Measurements from ENCODE around the gene SERPINA5. TPM values are rescaled to one million over a fixed set of nuclear protein-coding genes. Genes with fewer than 3 reads are reported as not detected.

SERPINA5 gene
- total RNA-seq, 2 donors from 2014 or later = 4.4 to 6.8 TPM

DNA sequence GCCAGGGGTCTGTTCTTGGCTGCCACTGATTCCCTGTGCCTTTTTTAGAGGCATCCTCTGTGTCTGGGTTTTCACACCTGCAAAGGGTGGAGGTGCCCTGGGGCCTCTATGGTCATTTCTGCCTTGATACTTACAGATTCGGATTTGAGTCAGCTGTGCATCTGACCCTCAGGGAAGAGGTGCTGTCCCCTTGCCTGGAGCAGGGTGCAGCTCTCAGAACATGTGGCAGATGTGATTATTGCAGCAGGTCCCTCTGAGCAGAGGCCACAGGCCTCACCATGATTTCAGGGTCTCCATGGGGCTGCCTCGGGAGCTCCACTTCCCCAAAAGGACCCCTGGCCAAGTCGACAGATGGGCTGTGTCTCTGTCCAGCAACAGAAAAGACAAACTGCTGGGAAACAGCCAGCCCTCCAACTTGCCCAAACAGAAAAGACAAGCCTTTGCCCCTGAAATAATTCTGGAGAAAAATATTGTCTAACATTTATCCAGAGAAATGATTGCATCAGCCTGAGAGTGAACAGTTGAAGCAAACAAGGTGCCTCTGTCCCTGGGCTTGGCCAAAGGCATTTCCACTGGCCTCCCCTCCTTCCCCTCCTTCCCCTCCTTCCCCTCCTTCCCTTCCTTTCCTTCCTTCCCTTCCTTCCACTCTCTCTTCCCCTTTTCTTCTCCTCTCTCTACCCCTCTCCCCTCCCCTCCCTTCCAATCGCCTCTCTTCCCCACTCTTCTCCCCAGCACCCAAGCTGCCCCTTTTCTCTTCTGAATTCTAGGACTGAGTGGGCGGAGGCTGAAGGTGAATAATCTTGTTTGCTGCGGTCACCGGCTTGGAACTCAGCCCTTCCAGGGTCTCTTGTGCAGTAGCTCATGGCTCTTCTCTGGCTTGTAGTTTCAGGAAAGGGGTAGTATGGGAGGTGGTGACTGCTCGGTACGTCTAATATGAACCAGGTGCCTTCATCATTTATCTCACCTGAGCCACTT lies 31.6 kb downstream of the SERPINA5 start:
- H3K9me3 ChIP-seq = no peaks in the 10 kb centered on the region
- no peak overlapping the region for H3K4me3 ChIP-seq
- TF ChIP-seq, protein P1, sequence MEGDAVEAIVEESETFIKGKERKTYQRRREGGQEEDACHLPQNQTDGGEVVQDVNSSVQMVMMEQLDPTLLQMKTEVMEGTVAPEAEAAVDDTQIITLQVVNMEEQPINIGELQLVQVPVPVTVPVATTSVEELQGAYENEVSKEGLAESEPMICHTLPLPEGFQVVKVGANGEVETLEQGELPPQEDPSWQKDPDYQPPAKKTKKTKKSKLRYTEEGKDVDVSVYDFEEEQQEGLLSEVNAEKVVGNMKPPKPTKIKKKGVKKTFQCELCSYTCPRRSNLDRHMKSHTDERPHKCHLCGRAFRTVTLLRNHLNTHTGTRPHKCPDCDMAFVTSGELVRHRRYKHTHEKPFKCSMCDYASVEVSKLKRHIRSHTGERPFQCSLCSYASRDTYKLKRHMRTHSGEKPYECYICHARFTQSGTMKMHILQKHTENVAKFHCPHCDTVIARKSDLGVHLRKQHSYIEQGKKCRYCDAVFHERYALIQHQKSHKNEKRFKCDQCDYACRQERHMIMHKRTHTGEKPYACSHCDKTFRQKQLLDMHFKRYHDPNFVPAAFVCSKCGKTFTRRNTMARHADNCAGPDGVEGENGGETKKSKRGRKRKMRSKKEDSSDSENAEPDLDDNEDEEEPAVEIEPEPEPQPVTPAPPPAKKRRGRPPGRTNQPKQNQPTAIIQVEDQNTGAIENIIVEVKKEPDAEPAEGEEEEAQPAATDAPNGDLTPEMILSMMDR (IDR thresholded peaks at IDR 0.05) = no peak
- ATAC-seq (ENCODE audit: insufficient number of reproducible peaks, low FRiP score, low read depth) (no peak), DNase-seq (ENCODE audit: low spot score) (no peak)
- no peak overlapping the region for H3K27ac ChIP-seq
- H3K27me3 ChIP-seq (replicated peaks; ENCODE audit: insufficient read depth) = no peaks in the 10 kb centered on the region
- H3K36me3 ChIP-seq = no peaks in the 10 kb centered on the region
- no peaks in the 10 kb centered on the region for H3K4me1 ChIP-seq (ENCODE audit: control insufficient read depth in 1 of 2, low read depth in 2 of 2)

DNA sequence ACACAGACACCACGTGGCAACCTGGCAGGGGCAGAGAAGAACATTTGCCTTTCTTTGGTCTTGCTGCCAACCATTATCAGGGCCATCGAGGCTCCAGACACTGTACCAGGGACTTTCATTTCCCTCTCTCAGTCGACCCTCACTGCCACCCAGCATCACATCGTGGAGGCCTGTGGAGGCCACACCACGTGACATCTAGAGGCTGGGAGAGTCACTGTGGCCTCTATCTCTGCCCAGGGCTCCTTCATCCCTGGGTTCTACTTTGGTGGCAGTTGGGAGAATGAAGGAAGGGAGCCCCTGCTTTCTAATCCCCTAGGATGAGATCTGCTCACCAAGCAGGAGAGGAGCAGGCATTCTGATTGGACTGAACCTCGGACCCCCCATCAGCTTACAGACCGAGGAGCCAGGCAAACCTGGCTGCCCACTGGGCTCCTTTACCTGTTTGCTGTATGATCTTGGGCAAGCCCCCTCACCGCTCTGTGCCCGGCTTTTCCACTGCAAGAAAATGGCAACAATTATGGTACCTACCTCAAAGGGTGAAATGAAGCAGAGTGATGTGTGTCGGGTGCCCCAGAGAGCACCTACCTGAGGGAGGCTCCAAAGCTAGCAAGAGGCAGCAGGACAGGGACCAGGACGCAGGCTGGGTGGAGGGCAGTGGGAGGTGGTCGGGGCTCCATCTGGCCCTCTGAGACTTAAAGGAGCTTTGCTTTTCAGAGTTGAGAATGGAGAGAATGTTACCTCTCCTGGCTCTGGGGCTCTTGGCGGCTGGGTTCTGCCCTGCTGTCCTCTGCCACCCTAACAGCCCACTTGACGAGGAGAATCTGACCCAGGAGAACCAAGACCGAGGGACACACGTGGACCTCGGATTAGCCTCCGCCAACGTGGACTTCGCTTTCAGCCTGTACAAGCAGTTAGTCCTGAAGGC lies 32.8 kb downstream of the SERPINA5 start:
- Histone ChIP-seq H3K4me3 (no peak overlapping the region), H3K36me3 (no peaks in the 10 kb centered on the region), H3K27ac (no peak overlapping the region), H3K4me1 (ENCODE audit: control insufficient read depth in 1 of 2, low read depth in 2 of 2) (no peaks in the 10 kb centered on the region), H3K27me3 (replicated peaks; ENCODE audit: insufficient read depth) (no peaks in the 10 kb centered on the region), H3K9me3 (peaks cover 10% of the 10 kb centered on the region)
- TF ChIP-seq, protein P1 (IDR thresholded peaks at IDR 0.05) = no peak
- DNase-seq (ENCODE audit: low spot score) (no peak), ATAC-seq (ENCODE audit: insufficient number of reproducible peaks, low FRiP score, low read depth) (no peak)

DNA sequence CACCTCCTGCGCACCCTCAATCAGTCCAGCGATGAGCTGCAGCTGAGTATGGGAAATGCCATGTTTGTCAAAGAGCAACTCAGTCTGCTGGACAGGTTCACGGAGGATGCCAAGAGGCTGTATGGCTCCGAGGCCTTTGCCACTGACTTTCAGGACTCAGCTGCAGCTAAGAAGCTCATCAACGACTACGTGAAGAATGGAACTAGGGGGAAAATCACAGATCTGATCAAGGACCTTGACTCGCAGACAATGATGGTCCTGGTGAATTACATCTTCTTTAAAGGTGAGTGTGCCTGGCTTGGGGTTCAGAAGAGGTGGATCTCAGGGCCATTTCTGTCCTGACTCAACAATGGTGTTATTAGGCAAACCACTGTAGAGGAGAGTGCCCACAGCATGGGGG lies 33.6 kb downstream of the SERPINA5 start:
- DNase-seq (ENCODE audit: low spot score) (no peak), ATAC-seq (ENCODE audit: insufficient number of reproducible peaks, low FRiP score, low read depth) (no peak)
- no peak overlapping the region for H3K27ac ChIP-seq
- no peaks in the 10 kb centered on the region for H3K27me3 ChIP-seq (replicated peaks; ENCODE audit: insufficient read depth)
- TF ChIP-seq, protein P1 (IDR thresholded peaks at IDR 0.05) = no peak
- no peaks in the 10 kb centered on the region for H3K4me1 ChIP-seq (ENCODE audit: control insufficient read depth in 1 of 2, low read depth in 2 of 2)
- peaks cover 14% of the 10 kb centered on the region for H3K9me3 ChIP-seq
- no peak overlapping the region for H3K4me3 ChIP-seq
- no peaks in the 10 kb centered on the region for H3K36me3 ChIP-seq

DNA sequence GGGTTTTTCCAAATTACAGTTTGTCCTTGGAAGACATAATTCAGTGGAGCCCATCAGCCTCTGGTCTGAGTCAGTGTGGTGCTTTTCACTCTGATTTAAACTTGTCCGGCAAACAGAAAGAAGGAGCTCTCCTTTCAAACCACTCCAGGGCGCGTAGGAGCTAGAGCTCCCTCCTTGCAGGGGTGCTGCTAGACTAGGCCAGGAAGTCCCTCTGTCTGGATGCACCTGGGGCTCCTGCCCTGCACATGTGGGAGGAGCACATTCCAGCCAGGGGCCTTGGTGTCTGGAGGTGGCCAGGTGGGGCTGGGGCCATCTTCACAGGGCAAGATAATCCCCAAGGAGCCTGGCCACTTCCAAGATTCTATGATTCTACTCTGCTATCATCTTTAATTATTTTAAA lies 34.0 kb downstream of the SERPINA5 start:
- H3K4me1 ChIP-seq (ENCODE audit: control insufficient read depth in 1 of 2, low read depth in 2 of 2) = no peaks in the 10 kb centered on the region
- H3K27me3 ChIP-seq (replicated peaks; ENCODE audit: insufficient read depth) = no peaks in the 10 kb centered on the region
- TF ChIP-seq, protein P1 (IDR thresholded peaks at IDR 0.05) = no peak
- DNase-seq (ENCODE audit: low spot score) (no peak), ATAC-seq (ENCODE audit: insufficient number of reproducible peaks, low FRiP score, low read depth) (no peak)
- H3K9me3 ChIP-seq = peaks cover 14% of the 10 kb centered on the region
- no peak overlapping the region for H3K27ac ChIP-seq
- no peak overlapping the region for H3K4me3 ChIP-seq
- H3K36me3 ChIP-seq = no peaks in the 10 kb centered on the region

Measured in thoracic aorta (tissue), 2 donors.